GM18868 (cell line): ENCODE measurements around the gene PLA2G4A.
A peak's percentile ranks its signal among the peaks of the same experiment; 100 is the strongest.

Experiments used
- ATAC-seq: cut with Tn5 transposase; IDR thresholded peaks from one replicate; pipeline ENCODE4 v1.9.1; 2021; ENCODE audit warnings: mild to moderate bottlenecking, moderate library complexity; ENCODE audit not compliant: unreplicated experiment

PLA2G4A gene

DNA sequence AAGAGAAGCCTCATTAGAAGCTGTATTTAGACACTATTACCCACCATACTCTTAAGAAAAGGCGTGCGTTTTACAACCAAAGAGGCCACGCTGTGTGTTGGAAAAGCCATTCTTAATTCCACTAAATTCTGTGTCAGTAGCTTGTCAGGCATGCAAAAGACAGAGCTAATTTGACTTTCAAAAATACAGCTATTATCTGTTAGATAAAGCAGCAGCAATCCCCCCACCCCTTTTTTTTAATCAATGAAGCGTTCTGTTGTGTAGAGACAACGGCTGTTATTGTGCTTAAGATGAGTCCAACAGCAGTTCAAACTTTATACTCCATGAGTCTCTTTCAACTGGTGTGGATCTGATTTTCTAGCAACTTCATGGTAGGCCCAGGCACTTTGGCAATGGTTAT lies 43.5 kb downstream of the PLA2G4A start:
- ATAC-seq: no peak

DNA sequence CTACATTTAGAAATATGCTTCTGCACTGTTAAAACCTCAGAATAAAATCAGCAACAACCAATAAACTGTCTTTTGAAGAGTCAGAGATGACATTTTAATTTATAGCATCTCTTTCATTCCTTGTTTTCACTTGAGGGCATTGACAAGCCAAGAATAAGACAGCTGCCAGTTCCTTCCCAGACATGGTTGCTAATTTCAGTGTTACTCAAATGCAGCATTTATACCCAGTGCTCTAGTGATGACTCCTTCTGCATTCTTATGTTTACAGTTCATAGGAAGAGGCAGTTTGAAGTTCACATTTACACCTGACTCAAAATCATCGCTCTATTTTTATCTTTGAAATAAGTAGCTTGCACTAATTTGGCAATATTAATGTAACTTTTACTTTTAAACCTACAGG lies 44.9 kb downstream of the PLA2G4A start:
- peak; percentile 32 for ATAC-seq

DNA sequence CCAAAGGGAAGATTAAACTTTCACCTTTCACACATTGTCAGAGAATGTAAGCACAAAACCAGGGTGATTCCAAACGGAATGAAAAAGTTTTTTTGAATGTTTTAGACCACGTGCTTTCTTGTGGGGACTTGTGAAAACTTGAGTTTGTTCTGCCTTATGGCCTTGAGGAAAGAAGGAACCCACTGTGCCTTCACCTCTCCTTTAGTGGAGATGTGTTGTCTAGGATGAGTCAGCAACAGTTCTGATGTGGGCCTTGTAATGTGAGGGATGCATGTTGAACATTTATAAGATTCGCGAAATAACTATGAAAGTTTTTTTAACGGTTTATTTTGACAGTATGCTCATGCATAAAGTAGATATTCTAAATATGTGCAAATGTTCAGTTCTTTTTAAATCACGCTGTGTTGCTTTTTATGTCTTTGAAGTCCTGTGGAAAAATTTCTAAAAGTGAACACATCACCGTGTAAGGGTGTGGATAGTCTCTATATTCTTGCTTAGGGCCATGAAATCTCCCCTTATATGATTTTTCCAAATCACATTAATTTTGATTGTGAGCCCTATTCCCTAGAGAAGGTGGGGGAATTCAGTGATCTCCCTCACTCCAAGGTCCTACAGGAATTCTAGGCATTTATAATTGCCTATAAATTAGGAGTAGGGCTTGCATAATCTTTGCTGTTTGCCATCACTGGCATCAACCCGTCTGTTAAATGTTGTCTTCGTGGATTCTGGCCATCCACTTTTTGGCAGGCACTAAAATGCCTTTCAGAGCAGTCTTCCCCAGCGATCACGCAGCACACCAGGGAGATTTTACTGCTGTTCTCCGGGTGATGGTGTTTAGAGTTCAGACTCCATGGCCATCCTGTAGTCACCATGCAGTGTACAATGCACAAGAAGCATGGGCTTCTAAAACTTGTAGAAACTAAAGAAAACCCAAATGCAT lies 47.4 kb downstream of the PLA2G4A start:
- ATAC-seq: no peak

DNA sequence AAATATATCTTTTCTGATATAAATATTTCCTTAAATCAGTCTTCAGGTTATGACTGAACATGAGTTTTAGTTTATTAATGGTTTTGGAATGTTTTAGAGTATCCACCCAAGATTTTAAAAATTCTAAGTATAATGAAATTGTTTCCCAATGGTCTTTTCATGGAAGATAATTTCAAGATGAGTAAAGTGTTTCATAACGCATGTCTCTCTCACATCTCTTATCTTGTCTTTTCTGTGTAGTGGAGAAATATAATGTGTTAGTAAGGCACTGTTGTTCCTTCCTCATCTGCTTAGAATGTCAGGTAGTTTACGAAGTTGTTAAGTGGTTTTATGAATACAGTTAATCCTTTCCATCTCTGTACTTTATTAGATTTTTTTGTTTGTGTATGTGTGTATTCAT lies 49.6 kb downstream of the PLA2G4A start:
- no peak for ATAC-seq

DNA sequence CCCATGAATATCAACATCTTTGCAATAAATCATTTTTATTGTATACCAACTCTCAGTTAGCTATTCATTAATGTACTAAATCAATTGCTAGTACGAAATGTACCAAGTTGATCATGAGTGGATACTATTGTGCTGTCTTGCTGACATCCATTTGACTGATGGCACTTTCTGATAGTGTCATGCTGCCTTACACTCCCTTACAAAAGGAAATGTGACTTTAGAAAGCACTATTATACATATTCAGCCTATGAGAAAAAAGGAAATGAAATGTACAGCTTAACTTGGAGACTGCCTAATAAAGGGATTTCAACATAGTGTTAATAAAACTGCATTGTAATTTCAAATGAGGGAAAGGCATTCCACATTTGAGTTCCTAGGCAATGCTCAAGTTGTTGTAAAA lies 52.2 kb downstream of the PLA2G4A start:
- ATAC-seq: no peak

DNA sequence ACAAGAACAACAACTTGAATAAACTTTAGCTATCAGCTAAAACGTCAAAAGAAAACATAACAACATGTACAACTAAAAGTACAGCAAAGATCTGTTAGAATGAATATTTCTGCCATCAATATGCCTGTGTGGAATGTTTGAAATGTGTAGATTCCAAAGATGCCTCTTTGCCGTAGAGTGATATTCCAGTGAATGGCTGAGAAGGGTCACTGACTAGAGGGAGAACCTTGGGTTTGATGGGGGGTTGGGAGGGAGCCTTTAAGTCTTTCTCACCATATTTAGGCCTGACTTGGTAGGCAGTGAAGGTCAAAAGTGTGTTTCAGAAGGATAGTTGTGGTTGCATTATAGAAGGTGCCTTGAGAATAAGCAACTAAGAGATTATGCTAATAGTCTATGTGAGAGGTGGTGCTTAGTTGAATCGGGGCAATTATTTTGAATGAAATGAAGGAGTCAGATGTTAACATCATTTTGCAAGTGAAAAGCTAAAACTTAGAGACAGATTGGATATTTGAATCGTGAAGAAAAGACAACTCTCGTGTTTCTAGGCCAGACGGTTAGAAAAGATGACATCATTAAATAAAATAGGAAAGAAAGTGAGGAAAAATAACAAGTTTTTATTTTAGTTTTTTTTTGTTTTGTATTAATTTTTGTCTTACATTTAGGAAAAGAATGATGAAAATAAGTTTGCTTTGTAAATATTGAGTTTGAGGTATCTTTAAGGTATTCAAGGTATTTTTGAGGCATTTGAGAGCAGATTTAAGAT lies 53.8 kb downstream of the PLA2G4A start:
- no peak for ATAC-seq

DNA sequence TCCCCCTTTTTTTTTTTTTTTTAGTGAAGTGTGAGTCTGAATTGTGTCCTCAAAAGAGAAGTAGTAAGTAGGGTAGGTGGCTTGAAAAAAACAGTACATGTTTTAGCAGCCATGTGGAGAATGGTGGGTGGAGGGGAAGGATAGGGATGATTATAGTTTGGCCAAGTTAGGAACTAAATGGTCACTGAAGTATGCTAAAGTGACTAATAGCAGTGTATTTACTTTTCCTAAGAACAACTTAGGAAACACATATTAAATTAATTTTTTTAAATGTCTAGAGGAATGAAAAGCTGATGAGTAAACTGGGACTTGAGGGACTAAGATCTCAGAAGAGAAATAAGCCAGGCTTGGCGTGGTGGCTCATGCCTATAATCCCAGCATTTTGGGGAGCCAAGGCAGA lies 55.5 kb downstream of the PLA2G4A start:
- no peak for ATAC-seq

DNA sequence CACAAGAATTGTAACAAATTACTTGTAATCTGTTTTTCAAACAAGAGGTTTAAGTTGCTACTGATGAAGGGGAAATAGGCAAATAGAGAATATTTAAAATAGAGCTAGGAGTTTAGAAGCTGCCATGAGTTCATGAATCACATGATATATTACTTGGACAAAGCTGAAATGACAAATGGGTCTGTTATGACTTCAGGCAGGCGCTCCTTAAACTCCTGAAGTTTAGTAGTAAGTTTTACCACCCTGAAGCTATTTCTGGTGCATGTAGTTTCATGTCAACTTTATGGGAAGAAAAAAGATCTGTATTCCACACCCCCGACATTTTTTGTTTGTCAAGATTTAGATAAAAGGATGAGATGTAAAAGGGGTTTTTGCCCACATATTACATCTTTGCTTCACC lies 58.5 kb downstream of the PLA2G4A start:
- ATAC-seq: no peak

DNA sequence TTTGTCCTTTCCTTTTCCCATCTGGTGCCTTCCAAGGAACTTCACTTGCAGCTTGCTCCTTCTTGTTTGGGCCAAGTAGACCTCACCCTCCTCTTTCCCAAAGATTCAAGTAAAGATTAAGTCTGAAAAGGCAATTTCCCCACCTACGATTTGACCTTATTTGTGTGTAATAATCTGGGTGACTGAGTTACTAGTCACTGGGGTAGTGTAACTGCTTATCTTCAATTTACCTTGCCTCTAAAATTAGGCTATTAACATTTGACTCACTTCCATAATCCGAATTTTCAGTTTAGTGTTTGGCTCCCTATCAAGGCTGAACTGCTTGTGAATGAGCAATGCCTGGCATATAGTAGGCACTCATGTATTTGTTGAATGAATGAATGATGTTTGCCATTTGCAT lies 59.6 kb downstream of the PLA2G4A start:
- ATAC-seq: no peak

DNA sequence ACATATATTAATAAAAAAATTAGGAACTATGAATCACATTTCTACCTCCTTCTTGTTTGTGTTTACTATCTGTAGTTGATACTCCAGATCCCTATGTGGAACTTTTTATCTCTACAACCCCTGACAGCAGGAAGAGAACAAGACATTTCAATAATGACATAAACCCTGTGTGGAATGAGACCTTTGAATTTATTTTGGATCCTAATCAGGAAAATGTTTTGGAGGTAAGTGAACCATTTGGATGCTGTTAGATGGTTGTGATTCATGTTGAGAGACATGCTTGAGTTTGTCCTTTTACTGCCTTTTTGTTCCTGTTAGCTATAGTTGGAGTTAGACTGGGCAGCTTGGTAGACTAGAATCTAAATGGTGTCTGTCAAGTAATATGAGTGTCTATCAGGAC lies 64.2 kb downstream of the PLA2G4A start:
- ATAC-seq: no peak

DNA sequence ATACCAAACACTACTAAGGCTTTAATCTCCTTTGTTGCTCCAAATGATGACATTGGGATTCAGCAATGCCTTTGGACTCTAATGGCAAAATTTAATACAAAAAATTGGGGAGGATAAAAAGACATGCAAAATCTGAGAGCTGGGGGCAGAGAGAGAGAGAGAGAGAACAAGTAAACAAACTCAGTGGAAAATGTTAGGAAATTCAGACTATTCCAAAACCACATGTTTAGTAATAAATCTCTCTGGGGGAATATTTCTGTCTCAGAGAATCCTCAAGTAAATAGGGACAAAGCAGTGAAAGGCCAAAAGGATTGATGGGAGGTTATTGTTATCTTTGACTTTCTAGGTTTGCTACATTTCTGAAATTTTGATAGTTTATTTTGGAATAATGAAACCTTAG lies 65.7 kb downstream of the PLA2G4A start:
- ATAC-seq: no peak

DNA sequence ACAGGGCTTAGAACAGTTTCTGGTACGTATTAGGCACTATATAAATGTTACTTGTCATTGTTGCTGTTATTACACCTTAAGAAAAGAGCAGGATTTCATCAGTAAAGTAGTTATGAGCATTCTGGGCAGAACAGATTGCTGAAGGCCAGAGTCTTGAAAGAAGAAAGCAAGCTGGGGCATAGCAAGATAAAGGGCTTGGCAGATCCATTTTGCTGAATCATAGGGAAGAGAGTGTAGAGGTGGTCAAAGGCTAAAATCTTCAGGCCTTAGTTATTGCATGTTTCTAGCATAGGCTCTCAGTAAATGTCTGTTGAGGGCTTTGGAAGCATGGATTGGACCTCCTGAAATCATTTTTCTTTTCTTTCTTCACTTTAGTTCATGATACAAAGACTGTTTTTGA lies 67.5 kb downstream of the PLA2G4A start:
- ATAC-seq: no peak

DNA sequence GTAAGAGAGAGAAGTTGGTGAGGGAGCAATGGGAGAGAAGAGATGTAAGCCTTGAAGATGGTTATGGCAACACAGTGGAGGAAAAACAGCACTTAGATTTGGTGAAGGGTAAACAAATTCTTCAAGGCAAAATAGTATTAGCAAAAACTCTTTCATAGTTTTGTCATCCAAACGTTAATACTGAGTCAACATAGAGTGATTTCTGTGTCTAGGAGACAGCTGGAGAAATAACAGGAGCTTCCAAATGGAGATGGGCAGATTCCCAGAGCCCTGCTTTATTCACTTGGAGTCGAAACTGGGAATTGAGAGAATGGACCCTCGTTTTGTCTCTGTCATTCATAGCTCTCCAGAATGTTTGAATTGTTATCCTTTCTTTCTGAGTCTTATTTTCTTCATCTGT lies 68.3 kb downstream of the PLA2G4A start:
- no peak for ATAC-seq

DNA sequence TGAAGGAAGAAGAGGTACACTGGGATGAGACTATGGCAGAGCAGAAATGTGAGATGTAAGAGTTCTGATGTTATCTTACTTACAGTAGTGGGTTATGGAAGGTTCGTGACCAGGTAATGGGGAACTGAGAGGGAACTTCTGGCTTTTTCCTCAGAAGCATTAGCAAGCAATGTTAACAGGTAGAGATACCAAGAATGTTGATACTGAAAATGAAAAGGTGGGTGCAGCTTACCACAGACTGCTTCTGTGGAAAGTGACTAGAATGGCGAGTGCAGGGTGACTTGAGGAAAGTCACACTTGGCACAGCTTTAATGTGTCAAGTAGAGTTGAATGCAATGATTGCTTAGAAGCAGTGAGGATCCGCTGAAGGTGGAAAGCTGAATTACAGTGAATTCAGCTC lies 70.8 kb downstream of the PLA2G4A start:
- ATAC-seq: peak; percentile 94

DNA sequence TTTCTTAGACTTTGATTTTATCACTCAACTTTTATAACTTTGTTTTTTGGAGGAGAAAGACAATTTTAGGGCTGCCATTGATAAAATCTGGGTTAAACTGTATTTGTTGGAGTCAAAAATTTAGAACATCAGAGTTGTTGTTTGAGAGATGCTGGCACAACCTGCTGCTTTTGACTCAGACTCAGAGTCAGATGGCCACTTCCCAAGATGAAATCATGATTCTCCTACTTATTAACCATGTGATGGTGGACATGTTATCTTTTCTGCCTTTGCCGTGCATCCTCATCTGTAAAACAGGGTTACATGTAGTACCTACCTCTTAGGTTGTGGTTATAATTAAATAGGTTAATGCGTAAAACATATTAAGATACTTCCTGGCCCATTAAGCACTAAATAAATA lies 71.2 kb downstream of the PLA2G4A start:
- ATAC-seq: no peak

DNA sequence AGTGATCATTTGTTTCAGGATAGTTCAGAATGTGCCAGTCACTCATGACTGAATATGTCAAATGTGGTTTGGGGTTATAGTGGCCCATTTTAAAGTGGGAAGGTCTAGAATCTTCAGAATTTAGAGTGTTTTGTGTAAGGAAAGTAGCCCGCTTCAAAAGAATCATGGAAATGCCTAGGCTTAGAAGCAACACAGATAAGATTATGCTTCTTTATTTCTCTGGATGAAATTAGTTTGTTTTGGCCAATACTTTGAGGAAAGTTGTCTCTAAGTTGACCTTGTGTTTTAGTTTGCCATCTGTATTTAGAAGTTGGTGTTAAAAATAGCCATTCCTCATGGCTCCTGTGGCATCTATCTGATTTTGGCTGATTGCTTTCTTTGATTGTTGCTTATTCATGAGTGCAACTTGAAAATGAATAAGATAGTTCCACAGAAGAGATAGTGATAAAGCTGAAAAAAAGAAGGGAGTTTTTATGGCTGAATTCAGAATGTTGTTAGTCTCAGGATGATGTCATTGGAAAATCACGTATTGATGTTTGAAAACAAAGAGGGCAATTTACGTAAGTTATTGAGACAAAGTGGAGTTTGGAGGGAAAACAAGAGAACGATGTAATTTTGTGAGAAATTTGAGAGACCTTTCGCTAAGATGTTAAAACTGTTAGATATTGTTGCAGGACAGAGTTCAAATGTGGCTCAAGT lies 71.9 kb downstream of the PLA2G4A start:
- ATAC-seq: no peak

DNA sequence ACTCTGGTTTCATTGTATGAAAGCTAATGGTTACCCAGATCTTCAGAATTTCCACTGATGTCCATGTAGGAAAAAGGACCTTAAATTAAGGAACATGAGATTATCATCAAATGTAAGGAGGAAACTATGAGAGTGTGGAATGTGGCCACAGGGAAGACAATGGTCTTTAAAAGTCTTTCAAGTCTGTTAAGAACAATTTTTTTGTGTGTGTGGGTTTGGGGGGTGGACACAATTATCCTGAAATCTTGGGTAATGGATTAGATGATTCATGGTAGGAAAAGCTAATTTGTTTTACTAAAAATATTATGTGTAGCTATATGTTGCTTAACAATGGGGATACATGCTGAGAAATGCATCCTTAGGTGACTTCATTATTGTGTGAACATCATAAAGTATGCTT lies 72.9 kb downstream of the PLA2G4A start:
- no peak for ATAC-seq

DNA sequence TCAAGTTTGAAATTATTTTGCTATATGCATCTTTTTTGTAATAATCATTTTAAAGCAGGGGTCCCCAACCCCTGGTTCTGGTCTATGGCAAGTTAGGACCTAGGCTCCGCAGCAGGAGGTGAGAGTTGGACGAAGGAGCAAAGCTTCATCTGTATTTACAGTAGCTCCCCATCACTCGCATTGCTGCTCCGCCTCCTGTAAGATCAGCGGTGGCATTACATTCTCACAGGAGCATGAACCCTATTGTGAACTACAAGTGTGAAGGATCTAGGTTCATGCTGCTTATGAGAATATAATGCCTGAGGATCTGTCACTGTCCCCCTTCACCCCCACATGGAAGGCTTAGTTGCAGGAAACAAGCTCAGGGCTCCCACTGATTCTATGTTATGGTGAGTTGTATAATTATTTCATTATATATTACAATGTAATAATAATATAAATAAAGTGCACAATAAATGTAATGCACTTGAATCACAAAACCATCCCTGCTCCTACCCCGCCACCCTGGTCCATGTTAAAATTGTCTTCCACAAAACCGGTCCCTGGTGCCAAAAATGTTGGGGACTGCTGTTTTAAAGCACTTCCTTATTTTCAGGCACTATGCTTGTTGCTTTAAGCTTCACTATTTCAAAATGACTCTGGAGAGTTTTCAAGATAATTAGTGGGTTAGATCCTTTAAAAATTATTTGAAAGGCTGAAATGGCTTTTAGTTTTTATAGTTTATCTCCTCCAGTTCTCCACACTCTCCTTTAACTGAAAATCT lies 74.8 kb downstream of the PLA2G4A start:
- no peak for ATAC-seq

DNA sequence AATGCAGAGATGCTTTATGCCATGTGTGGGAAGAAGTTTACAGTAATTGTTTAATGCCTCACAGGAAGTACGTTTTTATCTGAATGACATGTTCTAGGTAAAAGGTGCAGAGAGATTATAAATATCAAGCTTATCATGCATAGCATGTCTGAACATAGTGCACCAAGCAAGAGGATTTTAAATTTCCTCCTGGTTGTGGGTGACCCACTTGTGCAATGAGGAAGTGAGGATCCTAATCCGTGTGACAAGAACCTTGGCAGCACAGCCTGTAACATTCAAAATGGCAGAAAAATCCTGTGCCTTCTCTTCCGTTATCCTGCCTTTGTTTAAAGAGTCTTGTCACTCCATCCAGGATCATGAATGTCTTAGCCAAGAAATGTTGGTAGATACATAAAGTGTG lies 75.6 kb downstream of the PLA2G4A start:
- ATAC-seq: no peak

DNA sequence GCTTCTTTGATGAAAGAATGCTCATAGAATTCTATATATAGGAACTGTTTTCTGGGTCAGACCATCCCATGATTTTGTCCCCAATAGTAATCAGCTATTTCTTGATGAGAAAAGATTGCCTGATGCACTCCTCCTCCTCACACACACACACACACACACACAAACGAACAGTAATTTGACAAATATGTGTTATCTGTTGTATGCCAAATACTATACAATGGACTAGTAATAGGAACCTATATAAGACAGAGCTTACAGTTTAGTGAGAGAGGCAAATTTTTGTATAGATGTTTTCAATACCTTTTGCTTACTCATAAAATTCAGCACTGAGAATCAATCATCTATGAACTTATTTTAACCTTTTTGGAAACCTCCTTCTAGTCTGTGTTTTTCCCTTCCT lies 76.8 kb downstream of the PLA2G4A start:
- no peak for ATAC-seq

DNA sequence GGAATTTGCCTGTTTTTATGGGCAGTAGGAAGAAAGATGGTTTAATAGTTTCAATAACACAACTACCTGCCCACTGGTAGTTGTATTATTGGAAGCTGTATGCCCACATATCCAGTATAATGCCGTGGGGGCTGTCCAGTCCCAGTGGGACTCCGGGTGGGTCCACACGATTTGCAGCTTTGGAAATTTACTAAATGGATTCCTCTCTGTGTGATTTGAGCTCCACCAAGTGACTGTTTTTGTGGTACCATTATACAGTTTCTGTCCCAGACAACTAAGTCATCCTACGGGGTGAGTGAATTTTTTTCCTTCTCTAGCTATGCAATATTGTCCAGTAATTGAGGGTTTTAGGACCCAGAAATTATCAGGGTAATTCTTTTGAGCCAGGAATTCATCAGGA lies 86.8 kb downstream of the PLA2G4A start:
- ATAC-seq: no peak
